Neural cell (in vitro differentiated cells): ENCODE results near the gene ARID3B. TPM values are rescaled to one million over a fixed set of nuclear protein-coding genes. Genes with fewer than 3 reads are reported as not detected.

Experiments used
- H2AFZ ChIP-seq: fragments of 200-600, 300-800 bp; sonication (generic), shearing (Covaris generic); 2 replicates; pipeline ENCODE4 v1.6.0; 2014; ENCODE audit warnings: low read depth, mild to moderate bottlenecking, antibody characterized with exemption, low read length, moderate library complexity
- H3F3A ChIP-seq: fragments of 200-600 bp; shearing (Covaris generic); 2 replicates; pipeline ENCODE4 v1.6.1; 2016; ENCODE audit warnings: mild to moderate bottlenecking, moderate library complexity, mixed read lengths, antibody characterized with exemption, low read length; ENCODE audit not compliant: insufficient read depth, poor library complexity, severe bottlenecking
- H3K27ac ChIP-seq: fragments of 200-600, 300-800 bp; sonication (generic), shearing (Covaris generic); 2 replicates; pipeline ENCODE4 v1.5.1; 2014; ENCODE audit warnings: mild to moderate bottlenecking, low read length, moderate library complexity
- H3K27me3 ChIP-seq: fragments of 300-800, 200-600 bp; sonication (generic), shearing (Covaris generic); 2 replicates; pipeline ENCODE4 v1.6.0; 2014; ENCODE audit warnings: mild to moderate bottlenecking, low read depth, low read length, moderate library complexity; ENCODE audit not compliant: insufficient read depth
- H3K36me3 ChIP-seq: fragments of 300-800, 200-600 bp; sonication (generic), shearing (Covaris generic); 2 replicates; pipeline ENCODE4 v1.5.1; 2014; ENCODE audit warnings: mild to moderate bottlenecking, antibody characterized with exemption, low read length, moderate library complexity; ENCODE audit not compliant: insufficient read depth
- H3K4me2 ChIP-seq: fragments of 300-800, 200-600 bp; sonication (generic), shearing (Covaris generic); 2 replicates; pipeline ENCODE4 v1.6.0; 2014; ENCODE audit warnings: mild to moderate bottlenecking, low read length
- H3K4me3 ChIP-seq: fragments of 300-800, 200-600 bp; sonication (generic), shearing (Covaris generic); 2 replicates; pipeline ENCODE4 v1.5.1; 2014; ENCODE audit warnings: mild to moderate bottlenecking, low read length, moderate library complexity
- H3K79me2 ChIP-seq: fragments of 200-600 bp; shearing (Covaris generic); replicated peaks from 2 replicates; pipeline ENCODE4 v1.6.0; 2014; ENCODE audit warnings: mild to moderate bottlenecking, low read length, moderate library complexity; ENCODE audit not compliant: insufficient read depth
- H3K9ac ChIP-seq: fragments of 300-800, 200-600 bp; sonication (generic), shearing (Covaris generic); 2 replicates; pipeline ENCODE4 v1.6.1; 2016; ENCODE audit warnings: mild to moderate bottlenecking, low read length, mixed read lengths
- H3K9me2 ChIP-seq: fragments of 200-600 bp; shearing (Covaris generic); 2 replicates; pipeline ENCODE4 v1.6.1; 2016; ENCODE audit warnings: mild to moderate bottlenecking, low read length, mixed read lengths; ENCODE audit not compliant: insufficient read depth
- H3K9me3 ChIP-seq: fragments of 200-600, 300-800 bp; sonication (generic), shearing (Covaris generic); 2 replicates; pipeline ENCODE4 v1.6.1; 2016; ENCODE audit warnings: mild to moderate bottlenecking, mixed run types, low read length, moderate library complexity, mixed read lengths
- H4K20me1 ChIP-seq: fragments of 200-600 bp; shearing (Covaris generic); 2 replicates; pipeline ENCODE4 v1.6.1; 2016; ENCODE audit warnings: mild to moderate bottlenecking, mixed run types; ENCODE audit not compliant: insufficient read depth
- EP300 ChIP-seq: fragments of 450-650 bp; conservative IDR thresholded peaks from 2 replicates; pipeline ENCODE4 v1.6.1; 2014; ENCODE audit warnings: antibody characterized with exemption, mild to moderate bottlenecking, moderate library complexity; ENCODE audit not compliant: poor library complexity, severe bottlenecking
- EZH2 ChIP-seq: fragments of 200-600, 300-800 bp; shearing (Covaris generic), sonication (generic); IDR thresholded peaks from 2 replicates; pipeline ENCODE4 v1.6.1; 2014; ENCODE audit warnings: antibody characterized with exemption, low read length, borderline replicate concordance, mild to moderate bottlenecking; ENCODE audit not compliant: insufficient read depth, poor library complexity, severe bottlenecking
- MXI1 ChIP-seq: fragments of 450-650 bp; conservative IDR thresholded peaks from 2 replicates; pipeline ENCODE4 v1.6.1; 2014; ENCODE audit warnings: antibody characterized with exemption, mild to moderate bottlenecking; ENCODE audit not compliant: poor library complexity, severe bottlenecking
- POLR2AphosphoS5 ChIP-seq: IDR thresholded peaks from 2 replicates; pipeline ENCODE4 v1.6.1; 2012
- RAD21 ChIP-seq: fragments of 450-650 bp; conservative IDR thresholded peaks from 2 replicates; pipeline ENCODE4 v1.6.1; 2014; ENCODE audit warnings: antibody characterized with exemption, mild to moderate bottlenecking, moderate library complexity
- SMC3 ChIP-seq: fragments of 450-650 bp; conservative IDR thresholded peaks from 2 replicates; pipeline ENCODE4 v1.6.1; 2014; ENCODE audit warnings: antibody characterized with exemption, mild to moderate bottlenecking, moderate library complexity; ENCODE audit not compliant: poor library complexity
- TAF1 ChIP-seq: IDR thresholded peaks from 2 replicates; pipeline ENCODE4 v1.6.1; 2012; ENCODE audit warnings: low read depth
- polyA plus RNA-seq: library from polyadenylated mRNA; depleted of rRNA; stranded (reverse); fragments of >200 nt; gene quantifications from 2 replicates; pipeline ENCODE4 v1.2.3, GENCODE V29; 2014
- TF ChIP-seq, protein P1 (sequence below): fragments of 450-650 bp; IDR thresholded peaks from 2 replicates; pipeline ENCODE4 v1.5.1; 2014; ENCODE audit warnings: antibody characterized with exemption, mild to moderate bottlenecking, moderate library complexity; ENCODE audit not compliant: poor library complexity, severe bottlenecking
- TF ChIP-seq, protein P2 (sequence below): IDR thresholded peaks from 2 replicates; pipeline ENCODE4 v1.6.1; 2012; ENCODE audit warnings: borderline replicate concordance

ARID3B gene
- polyA plus RNA-seq, 1 donor from 2014 or later, result 11.2 TPM

DNA sequence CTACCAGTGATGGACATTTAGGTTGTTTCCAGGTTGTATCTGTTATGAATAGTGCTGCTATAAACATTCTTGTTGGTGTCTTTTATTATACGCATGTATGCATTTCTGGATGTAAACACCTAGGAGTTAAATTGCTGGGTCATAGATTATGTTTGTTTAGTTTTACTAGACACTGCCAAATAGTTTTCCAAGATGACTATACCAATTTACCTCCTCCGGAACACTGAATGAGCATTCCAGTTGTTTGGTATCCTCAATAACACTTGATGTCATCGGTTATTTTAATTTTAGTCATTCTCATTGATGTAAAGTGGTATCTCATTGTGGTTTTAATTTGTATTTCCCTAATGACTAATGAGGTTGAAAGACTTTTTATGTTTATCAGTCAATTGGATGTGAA, 36.6 kb upstream of the ARID3B start:
- Histone ChIP-seq H3K9me3 (no peaks in the 10 kb centered on the region), H3K4me3 (no peak overlapping the region), H3K27me3 (no peaks in the 10 kb centered on the region), H4K20me1 (no peaks in the 10 kb centered on the region), H3K9me2 (no peaks in the 10 kb centered on the region), H3K79me2 (no peaks in the 10 kb centered on the region), H3K4me2 (no peak overlapping the region), H2AFZ (no peak overlapping the region), H3F3A (no peaks in the 10 kb centered on the region), H3K36me3 (no peaks in the 10 kb centered on the region), H3K27ac (no peak overlapping the region), H3K9ac (no peak overlapping the region)
- TF ChIP-seq, protein P1, sequence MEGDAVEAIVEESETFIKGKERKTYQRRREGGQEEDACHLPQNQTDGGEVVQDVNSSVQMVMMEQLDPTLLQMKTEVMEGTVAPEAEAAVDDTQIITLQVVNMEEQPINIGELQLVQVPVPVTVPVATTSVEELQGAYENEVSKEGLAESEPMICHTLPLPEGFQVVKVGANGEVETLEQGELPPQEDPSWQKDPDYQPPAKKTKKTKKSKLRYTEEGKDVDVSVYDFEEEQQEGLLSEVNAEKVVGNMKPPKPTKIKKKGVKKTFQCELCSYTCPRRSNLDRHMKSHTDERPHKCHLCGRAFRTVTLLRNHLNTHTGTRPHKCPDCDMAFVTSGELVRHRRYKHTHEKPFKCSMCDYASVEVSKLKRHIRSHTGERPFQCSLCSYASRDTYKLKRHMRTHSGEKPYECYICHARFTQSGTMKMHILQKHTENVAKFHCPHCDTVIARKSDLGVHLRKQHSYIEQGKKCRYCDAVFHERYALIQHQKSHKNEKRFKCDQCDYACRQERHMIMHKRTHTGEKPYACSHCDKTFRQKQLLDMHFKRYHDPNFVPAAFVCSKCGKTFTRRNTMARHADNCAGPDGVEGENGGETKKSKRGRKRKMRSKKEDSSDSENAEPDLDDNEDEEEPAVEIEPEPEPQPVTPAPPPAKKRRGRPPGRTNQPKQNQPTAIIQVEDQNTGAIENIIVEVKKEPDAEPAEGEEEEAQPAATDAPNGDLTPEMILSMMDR, result no peak
- TF ChIP-seq EP300 (no peak), SMC3 (no peak), EZH2 (no peak), POLR2AphosphoS5 (no peak), TAF1 (no peak), RAD21 (no peak)
- TF ChIP-seq, protein P2, sequence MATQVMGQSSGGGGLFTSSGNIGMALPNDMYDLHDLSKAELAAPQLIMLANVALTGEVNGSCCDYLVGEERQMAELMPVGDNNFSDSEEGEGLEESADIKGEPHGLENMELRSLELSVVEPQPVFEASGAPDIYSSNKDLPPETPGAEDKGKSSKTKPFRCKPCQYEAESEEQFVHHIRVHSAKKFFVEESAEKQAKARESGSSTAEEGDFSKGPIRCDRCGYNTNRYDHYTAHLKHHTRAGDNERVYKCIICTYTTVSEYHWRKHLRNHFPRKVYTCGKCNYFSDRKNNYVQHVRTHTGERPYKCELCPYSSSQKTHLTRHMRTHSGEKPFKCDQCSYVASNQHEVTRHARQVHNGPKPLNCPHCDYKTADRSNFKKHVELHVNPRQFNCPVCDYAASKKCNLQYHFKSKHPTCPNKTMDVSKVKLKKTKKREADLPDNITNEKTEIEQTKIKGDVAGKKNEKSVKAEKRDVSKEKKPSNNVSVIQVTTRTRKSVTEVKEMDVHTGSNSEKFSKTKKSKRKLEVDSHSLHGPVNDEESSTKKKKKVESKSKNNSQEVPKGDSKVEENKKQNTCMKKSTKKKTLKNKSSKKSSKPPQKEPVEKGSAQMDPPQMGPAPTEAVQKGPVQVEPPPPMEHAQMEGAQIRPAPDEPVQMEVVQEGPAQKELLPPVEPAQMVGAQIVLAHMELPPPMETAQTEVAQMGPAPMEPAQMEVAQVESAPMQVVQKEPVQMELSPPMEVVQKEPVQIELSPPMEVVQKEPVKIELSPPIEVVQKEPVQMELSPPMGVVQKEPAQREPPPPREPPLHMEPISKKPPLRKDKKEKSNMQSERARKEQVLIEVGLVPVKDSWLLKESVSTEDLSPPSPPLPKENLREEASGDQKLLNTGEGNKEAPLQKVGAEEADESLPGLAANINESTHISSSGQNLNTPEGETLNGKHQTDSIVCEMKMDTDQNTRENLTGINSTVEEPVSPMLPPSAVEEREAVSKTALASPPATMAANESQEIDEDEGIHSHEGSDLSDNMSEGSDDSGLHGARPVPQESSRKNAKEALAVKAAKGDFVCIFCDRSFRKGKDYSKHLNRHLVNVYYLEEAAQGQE, result no peak

DNA sequence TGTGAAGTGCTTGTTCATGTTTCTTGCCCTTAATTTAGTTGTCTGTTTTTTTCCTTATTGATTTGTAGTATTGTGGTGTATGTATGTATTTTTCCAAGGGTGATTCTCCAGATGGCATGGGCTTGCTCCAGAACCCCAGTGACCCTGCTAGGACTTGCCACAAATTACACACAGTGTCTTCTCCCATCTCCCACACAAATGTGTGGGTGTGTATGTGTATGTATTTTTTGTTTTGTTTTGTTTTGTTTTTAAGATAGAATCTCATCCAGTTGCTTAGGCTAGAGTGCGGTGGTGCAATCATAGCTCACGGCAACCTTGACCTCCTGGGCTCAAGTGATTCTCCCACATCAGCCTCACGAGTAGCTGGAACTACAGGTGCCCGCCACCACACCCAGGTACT, 36.2 kb upstream of the ARID3B start:
- Histone ChIP-seq H3K9me3 (no peaks in the 10 kb centered on the region), H4K20me1 (no peaks in the 10 kb centered on the region), H3K36me3 (no peaks in the 10 kb centered on the region), H3K9ac (no peak overlapping the region), H2AFZ (no peak overlapping the region), H3K27ac (no peak overlapping the region), H3K4me3 (no peak overlapping the region), H3K79me2 (no peaks in the 10 kb centered on the region), H3F3A (no peaks in the 10 kb centered on the region), H3K9me2 (no peaks in the 10 kb centered on the region), H3K27me3 (no peaks in the 10 kb centered on the region), H3K4me2 (no peak overlapping the region)
- TF ChIP-seq POLR2AphosphoS5 (no peak), RAD21 (no peak), SMC3 (no peak), TAF1 (no peak), MXI1 (no peak)
- TF ChIP-seq, protein P2, result no peak
